ENCODE results near the gene SIGLEC8. TPM values are rescaled to one million over a fixed set of nuclear protein-coding genes. Genes with fewer than 3 reads are reported as not detected.
"Not testable (repeated sequence)": the region's sequence is repeated elsewhere in the genome, so short reads cannot be mapped to it uniquely, and the experiment has no call there.

SIGLEC8 gene
- total RNA-seq, 1 experiment from 2014 or later = not detected

DNA sequence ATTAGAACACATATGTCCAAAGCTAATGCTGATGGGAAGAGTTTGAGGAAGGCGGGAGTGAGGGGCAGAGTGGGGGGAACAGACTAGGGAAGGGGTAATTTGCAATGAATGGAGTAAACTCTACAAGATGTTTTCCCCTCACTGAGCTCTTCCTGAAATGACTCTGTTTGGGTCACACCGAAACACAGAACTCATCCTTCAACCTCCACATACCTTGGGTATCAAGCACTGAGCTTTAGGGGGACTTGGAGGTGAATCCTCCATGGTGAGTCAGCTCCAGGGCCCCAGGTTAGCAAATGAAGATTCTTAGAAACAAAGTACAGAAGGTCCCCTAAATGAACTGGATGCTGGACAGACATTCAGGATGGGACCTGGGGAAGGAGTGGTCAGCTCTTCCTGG is 39.5 kb downstream of the SIGLEC8 start:
- Histone ChIP-seq H3K4me2 (ENCODE audit: low read length) (no peak overlapping the region), H3K4me1 (ENCODE audit: insufficient read depth, low read length) (no peaks in the 10 kb centered on the region), H3K9me2 (replicated peaks; ENCODE audit: low read length) (no peaks in the 10 kb centered on the region), H4K20me1 (ENCODE audit: low read length) (no peaks in the 10 kb centered on the region), H3K27me3 (ENCODE audit: low read length) (peaks cover 33% of the 10 kb centered on the region), H3K4me3 (ENCODE audit: low read length) (no peak overlapping the region), H3K27ac (ENCODE audit: low read length) (no peak overlapping the region), H3K9me3 (ENCODE audit: low read length) (no peaks in the 10 kb centered on the region), H3K9ac (ENCODE audit: low read length) (no peak overlapping the region), H2AFZ (ENCODE audit: low read length) (no peak overlapping the region), H3K36me3 (ENCODE audit: low read depth, low read length) (no peaks in the 10 kb centered on the region), H3F3A (ENCODE audit: low read length, unreplicated experiment) (no peaks in the 10 kb centered on the region), H3K79me2 (ENCODE audit: low read length) (no peaks in the 10 kb centered on the region)
- DNase-seq (no peak), ATAC-seq (no peak)
- TF ChIP-seq EZH2 (IDR thresholded peaks at IDR 0.05; ENCODE audit: low read length, unreplicated experiment) = no peak
- TF ChIP-seq CTCF (conservative IDR thresholded peaks at IDR 0.05; ENCODE audit: low read depth, low read length) = no peak
- no peak for TF ChIP-seq EZH2phosphoT487 (IDR thresholded peaks at IDR 0.05; ENCODE audit: borderline replicate concordance, low read length)
- no TSS peak for BruUV-seq (replicated peaks)
- ChIA-PET POLR2A (ENCODE audit: unreplicated experiment) (no interaction called here), CTCF (no interaction called here)
- intact Hi-C loops (cut with micrococcal nuclease) = no loop called here

DNA sequence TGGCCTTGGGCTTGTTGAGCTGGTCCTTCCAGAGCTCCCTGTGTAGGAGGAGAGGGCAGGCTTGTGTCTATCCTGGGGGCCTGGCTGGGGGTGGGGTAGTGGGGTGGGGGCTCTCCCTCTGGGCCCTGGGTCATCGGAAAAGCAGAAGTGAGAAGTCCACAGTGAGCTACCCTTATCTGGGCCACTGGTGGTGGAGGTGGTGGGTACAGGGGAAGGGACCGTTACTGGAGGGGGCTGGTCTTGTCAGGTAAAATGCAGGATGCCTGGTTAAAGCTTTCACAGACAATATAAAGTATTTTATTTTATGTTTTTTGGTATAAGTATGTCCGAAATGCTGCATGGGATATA is 40.5 kb downstream of the SIGLEC8 start:
- no peaks in the 10 kb centered on the region for H3K9me2 ChIP-seq (replicated peaks; ENCODE audit: low read length)
- H3K4me2 ChIP-seq (ENCODE audit: low read length) = no peak overlapping the region
- no peaks in the 10 kb centered on the region for H4K20me1 ChIP-seq (ENCODE audit: low read length)
- H3K4me1 ChIP-seq (ENCODE audit: insufficient read depth, low read length) = no peaks in the 10 kb centered on the region
- no TSS peak for BruUV-seq (replicated peaks)
- H3K9ac ChIP-seq (ENCODE audit: low read length) = no peak overlapping the region
- no peaks in the 10 kb centered on the region for H3K36me3 ChIP-seq (ENCODE audit: low read depth, low read length)
- ATAC-seq (no peak), DNase-seq (no peak)
- no peaks in the 10 kb centered on the region for H3K9me3 ChIP-seq (ENCODE audit: low read length)
- H3K79me2 ChIP-seq (ENCODE audit: low read length) = no peaks in the 10 kb centered on the region
- ChIA-PET POLR2A (ENCODE audit: unreplicated experiment) (no interaction called here), CTCF (no interaction called here)
- peaks cover 37% of the 10 kb centered on the region for H3K27me3 ChIP-seq (ENCODE audit: low read length)
- no peak overlapping the region for H3K4me3 ChIP-seq (ENCODE audit: low read length)
- intact Hi-C loops (cut with micrococcal nuclease) = no loop called here
- H2AFZ ChIP-seq (ENCODE audit: low read length) = no peak overlapping the region
- H3F3A ChIP-seq (ENCODE audit: low read length, unreplicated experiment) = no peaks in the 10 kb centered on the region
- H3K27ac ChIP-seq (ENCODE audit: low read length) = no peak overlapping the region
- TF ChIP-seq EZH2 (IDR thresholded peaks at IDR 0.05; ENCODE audit: low read length, unreplicated experiment) (no peak), EZH2phosphoT487 (IDR thresholded peaks at IDR 0.05; ENCODE audit: borderline replicate concordance, low read length) (no peak), CTCF (conservative IDR thresholded peaks at IDR 0.05; ENCODE audit: low read depth, low read length) (no peak)

- Histone ChIP-seq H3K36me3 (ENCODE audit: low read depth, low read length) (no peaks in the 10 kb centered on the region), H3K9me3 (ENCODE audit: low read length) (no peaks in the 10 kb centered on the region), H3K9me2 (replicated peaks; ENCODE audit: low read length) (no peaks in the 10 kb centered on the region), H3K9ac (ENCODE audit: low read length) (no peak within 1 kb of the TSS), H3K4me3 (ENCODE audit: low read length) (no peak within 1 kb of the TSS), H3K79me2 (ENCODE audit: low read length) (no peaks in the 10 kb centered on the region), H3K27ac (ENCODE audit: low read length) (no peak within 1 kb of the TSS), H2AFZ (ENCODE audit: low read length) (no peak within 1 kb of the TSS), H4K20me1 (ENCODE audit: low read length) (no peaks in the 10 kb centered on the region), H3K27me3 (ENCODE audit: low read length) (peaks cover 34% of the 10 kb centered on the region), H3F3A (ENCODE audit: low read length, unreplicated experiment) (no peaks in the 10 kb centered on the region), H3K4me1 (ENCODE audit: insufficient read depth, low read length) (no peaks in the 10 kb centered on the region), H3K4me2 (ENCODE audit: low read length) (no peak within 1 kb of the TSS)
- TF ChIP-seq EZH2 (IDR thresholded peaks at IDR 0.05; ENCODE audit: low read length, unreplicated experiment) (no peak), EZH2phosphoT487 (IDR thresholded peaks at IDR 0.05; ENCODE audit: borderline replicate concordance, low read length) (no peak), CTCF (conservative IDR thresholded peaks at IDR 0.05; ENCODE audit: low read depth, low read length) (no peak)
- ATAC-seq = peak; percentile 64
- DNase-seq = peak; percentile 46
- no TSS peak for BruUV-seq (replicated peaks)
- intact Hi-C loops (cut with micrococcal nuclease) = no loop called here
- ChIA-PET CTCF (no interaction called here), POLR2A (ENCODE audit: unreplicated experiment) (no interaction called here)
Measured at GRCh38 chr19:51417107-51417809, 41.0 kb downstream of the SIGLEC8 start, which contains the start of gene SIGLEC10. TSS of gene SIGLEC10 (minus strand) at chr19:51417642. CDS start at chr19:51417581, 61 bp downstream.

DNA sequence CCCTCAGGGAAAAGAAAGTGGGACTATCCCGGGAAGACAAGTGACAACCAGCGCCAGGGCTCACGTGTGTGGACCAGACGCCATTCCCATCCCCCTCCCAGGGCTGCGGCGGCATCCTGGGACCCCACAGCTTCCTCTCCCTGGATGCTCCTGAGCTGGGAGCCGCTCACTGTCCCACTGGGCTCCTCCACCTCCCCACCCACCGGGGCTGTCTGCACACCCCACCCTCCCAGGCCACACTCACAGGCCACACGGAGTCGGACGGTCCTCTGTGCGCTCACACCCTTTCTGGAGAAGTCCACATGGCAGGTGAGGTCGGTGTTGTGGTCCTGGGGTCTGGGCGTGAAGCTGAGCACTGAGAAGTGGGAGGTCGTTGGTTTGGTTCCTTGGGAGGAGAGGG is 41.8 kb downstream of the SIGLEC8 start:
- ATAC-seq; H3K9ac ChIP-seq (ENCODE audit: low read length); H3K79me2 ChIP-seq (ENCODE audit: low read length); intact Hi-C loops (cut with micrococcal nuclease); CTCF ChIA-PET; DNase-seq; H3K4me2 ChIP-seq (ENCODE audit: low read length); H2AFZ ChIP-seq (ENCODE audit: low read length); H3K9me3 ChIP-seq (ENCODE audit: low read length); H3K4me3 ChIP-seq (ENCODE audit: low read length); H3K27ac ChIP-seq (ENCODE audit: low read length); H3K4me1 ChIP-seq (ENCODE audit: insufficient read depth, low read length); POLR2A ChIA-PET (ENCODE audit: unreplicated experiment); H4K20me1 ChIP-seq (ENCODE audit: low read length); H3K36me3 ChIP-seq (ENCODE audit: low read depth, low read length); H3K9me2 ChIP-seq (replicated peaks; ENCODE audit: low read length); H3F3A ChIP-seq (ENCODE audit: low read length, unreplicated experiment); BruUV-seq (replicated peaks): not testable (repeated sequence)
- peaks cover 34% of the 10 kb centered on the region for H3K27me3 ChIP-seq (ENCODE audit: low read length)

Data from PC-3 (cell line).